ENCODE results near the gene RELL1.

DNA sequence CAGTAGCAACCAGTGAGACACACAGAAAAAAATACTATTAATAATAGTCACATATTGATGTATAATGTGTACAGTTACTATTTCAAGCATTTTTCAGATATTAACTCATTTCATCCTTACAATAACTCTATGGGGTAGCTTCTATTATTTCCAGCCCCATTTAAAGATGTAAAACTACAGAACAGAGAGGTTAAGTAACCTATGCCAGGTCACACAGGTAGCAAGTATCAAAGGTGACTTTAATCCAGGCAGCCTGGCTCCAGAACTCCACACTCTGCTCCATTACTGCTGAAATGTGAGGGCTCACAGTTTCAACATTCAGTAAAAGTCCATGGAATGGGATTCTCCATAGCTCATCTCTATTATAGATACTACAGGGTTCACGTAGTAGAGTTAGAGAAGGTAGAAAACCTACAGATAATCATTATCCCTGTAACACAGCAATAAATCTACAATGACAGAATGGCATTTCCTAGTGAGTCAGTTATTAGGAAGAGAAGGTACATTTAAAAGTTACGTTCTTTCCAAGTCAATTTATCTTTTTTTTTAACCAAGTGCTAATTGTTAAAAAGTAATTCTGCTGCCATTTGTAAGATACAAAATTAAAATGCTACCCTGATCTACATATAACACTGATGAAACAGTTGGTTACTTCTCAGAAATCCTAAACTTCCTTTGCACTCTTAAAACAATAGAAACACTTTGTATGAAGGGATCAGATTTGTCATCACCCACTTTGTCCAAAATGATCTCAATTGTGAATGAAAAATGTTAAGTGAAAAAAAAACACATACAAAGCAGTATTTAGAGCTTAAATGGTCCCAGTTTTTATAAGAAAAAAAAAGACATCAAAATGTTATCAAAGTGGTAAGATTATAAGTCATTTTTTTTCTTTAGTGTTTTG lies 18.7 kb downstream of the RELL1 start:
- no peak for TF ChIP-seq POLR2A (IDR thresholded peaks at IDR 0.05)
- TF ChIP-seq, protein P1, sequence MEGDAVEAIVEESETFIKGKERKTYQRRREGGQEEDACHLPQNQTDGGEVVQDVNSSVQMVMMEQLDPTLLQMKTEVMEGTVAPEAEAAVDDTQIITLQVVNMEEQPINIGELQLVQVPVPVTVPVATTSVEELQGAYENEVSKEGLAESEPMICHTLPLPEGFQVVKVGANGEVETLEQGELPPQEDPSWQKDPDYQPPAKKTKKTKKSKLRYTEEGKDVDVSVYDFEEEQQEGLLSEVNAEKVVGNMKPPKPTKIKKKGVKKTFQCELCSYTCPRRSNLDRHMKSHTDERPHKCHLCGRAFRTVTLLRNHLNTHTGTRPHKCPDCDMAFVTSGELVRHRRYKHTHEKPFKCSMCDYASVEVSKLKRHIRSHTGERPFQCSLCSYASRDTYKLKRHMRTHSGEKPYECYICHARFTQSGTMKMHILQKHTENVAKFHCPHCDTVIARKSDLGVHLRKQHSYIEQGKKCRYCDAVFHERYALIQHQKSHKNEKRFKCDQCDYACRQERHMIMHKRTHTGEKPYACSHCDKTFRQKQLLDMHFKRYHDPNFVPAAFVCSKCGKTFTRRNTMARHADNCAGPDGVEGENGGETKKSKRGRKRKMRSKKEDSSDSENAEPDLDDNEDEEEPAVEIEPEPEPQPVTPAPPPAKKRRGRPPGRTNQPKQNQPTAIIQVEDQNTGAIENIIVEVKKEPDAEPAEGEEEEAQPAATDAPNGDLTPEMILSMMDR (IDR thresholded peaks at IDR 0.05), result no peak
